Measurements from ENCODE around the gene KCNQ2.
"Not testable (repeated sequence)": the region's sequence is repeated elsewhere in the genome, so short reads cannot be mapped to it uniquely, and the experiment has no call there.

Gene KCNQ2

DNA sequence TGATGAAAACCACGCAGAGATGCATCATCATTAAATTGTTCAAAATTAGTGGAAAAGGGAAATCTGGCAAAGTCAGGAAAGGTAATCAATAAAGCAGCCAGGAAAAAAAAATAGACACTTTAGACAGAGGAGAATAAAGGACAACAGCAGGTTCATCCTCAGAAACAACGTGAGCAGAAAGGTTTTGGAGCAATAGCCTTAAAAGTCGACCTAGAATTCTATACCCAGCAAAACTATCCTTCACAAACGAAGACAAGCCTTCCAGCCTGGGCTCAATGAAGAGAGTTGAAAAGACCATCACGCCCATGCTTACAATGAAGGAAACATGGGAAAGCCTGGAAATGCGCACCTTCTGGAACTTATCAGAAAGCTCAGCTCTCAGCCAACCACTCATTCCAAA, 86.6 kb downstream of the KCNQ2 start:
- no peak for DNase-seq (ENCODE audit: low read depth)

DNA sequence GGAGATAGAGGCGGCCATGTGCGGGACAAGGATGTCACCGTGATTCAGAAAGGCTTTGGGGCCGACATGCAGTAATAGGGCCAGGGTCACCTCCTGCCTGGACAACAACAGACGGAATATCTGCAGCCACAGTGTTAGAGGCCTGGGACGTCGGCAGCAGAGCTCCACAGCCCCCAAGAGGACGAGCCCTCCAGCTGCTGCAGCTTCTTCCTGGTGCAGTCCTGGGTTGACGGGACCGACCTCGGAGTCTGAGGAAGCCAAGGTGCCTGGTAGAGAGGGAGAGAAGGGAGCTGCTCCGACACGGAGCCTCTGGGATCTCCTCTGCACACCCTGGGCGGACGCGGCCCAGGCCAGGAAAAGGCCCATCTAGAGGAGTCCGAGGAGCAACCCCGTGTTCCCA, 88.1 kb downstream of the KCNQ2 start:
- no peak for DNase-seq (ENCODE audit: low read depth)

DNA sequence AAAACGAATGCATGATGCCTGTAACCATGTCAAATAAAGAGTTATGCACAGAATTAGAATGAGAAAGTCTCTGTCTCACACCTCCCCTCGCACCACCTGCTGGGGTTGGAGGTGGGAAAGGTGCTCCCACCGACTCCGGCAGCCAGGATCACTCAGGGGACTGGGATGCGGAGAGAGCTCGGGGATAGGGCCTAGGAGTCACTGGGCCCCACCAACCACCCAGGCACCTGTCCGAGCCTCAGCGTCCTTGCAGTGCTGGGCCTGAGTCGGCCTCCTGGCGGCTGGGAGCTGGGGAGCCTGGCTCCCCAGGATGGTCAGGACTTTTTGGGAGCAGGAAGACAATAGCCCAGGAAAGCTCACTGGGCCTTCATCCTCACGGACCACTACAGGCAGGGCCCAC, 88.9 kb downstream of the KCNQ2 start:
- DNase-seq (ENCODE audit: low read depth), result no peak

DNA sequence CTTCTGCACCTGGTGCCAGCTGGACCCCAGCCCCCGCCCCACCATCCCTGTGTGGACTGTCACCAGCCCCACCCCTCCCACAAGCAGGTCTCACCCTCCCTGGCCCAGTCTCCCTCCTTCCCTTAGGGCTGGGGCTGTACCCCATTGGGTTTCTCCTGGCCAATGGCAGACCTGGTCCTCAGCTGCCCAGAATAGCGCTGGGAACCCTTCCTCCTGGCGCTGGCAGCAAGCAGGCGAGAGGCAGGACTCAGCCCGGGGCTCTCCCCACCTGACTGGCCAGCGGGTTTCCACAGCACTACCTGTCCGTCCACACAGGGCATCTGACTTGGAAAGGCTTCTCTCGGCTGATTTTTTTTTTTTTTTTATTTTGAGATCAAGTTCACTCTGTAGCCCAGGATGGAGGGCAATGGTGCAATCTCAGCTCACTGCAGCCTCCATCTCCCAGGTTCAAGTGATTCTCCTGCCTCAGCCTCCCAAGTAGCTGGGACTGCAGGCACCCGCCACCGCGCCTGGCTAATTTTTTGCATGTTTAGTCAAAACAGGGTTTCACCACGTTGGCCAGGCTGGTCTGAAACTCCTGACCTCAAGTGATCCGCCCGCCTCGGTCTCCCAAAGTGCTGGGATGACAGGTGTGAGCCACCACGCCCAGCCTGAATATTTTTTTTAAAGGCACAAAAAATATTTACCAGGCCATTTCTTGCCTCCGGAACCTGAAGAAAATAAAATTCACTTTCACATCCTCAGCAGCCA, 89.7 kb downstream of the KCNQ2 start:
- DNase-seq (ENCODE audit: low read depth), result no peak

DNA sequence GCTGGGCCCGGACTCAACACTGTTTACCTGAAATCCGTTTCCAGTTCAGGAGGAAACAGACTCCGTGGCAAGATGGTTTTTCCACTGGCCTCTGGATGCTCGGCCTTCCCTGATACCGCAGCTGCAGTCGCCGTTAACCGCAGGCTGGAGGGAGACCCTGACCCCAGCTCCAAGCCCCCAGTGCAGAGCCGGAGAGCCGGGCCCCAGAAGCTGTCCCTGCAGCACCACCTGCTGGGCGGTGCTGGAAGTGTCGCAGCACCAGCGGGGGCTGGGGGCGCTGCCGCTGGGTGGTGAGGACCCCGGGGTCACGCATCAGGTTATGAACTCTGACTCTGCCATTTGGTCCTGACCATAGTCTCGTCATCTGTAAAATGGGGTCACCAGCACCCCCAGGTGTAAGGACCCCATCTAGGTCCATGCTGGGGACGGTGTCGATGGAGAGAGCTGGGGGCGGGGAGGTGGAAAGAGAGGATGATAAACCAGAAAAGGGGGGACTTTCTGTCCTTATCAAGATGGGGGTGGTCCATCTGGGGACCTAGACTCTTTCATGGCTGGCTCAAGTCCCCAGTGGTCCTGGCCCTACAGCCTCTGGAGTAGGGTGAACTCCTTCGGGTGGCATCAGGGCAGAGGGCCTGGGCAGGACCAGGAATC, 90.5 kb downstream of the KCNQ2 start:
- peak; percentile 9 for DNase-seq (ENCODE audit: low read depth)

DNA sequence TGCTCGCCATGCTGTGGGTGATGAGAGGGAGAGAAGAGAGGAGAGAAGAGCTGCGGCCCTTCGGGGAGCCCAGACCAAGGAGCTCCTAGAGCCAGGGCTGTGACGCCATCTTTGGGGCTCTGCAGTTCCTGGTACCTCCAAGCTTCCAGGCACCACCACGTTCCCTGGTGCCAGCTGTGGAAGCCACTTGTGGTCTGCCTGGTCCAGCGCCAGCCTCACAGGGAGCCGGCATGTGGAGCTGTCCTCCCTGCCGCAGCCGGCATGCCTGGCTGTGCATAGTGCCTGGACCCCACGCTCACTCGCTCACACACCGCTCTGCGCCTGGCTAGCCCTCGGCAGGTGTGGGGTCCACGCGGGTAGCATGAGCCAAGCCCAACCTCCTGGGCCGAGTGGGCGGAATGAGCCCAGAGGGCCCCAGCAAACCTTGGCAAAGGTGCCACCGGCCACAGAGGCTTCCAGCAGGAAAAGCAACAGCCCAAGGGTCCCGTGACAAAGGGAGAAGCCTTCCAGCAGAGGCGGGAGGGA, 92.0 kb downstream of the KCNQ2 start:
- no peak for DNase-seq (ENCODE audit: low read depth)

DNA sequence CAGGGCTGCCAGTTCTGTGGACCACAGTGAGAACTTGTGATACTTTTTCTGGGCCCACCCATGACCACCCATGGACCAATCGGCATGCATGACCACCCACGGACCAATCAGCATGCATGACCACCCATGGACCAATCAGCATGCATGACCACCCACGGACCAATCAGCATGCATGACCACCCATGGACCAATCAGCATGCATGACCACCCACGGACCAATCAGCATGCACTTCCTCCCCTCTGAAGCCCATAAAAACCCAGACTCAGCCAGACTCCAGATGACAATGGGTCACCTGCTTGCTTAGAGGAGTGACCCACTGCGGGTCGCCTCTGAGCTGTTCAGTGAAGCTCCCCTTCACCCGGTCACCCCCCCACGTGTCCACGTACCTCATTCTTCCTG, 92.6 kb downstream of the KCNQ2 start:
- not testable (repeated sequence) for DNase-seq (ENCODE audit: low read depth)

DNA sequence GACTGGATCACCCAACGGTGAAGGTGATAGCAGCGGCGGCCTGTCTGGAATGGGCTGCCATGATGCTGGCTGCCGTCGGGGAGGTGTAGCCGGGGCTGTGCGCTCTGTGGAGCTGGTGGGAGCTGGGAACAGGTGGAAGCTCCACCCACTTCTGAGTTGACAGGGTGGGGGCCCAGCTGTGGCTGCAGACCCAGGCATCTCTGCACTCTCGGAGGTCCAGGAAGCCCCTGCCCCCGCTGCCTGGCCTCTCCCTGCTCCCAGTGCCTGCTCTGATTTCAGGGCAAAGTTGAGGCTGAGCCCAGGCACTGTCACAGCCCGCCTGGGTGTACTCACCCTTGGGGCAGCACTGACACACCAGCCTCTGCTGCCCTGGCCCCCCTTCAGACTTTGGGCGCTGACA, 93.2 kb downstream of the KCNQ2 start:
- no peak for DNase-seq (ENCODE audit: low read depth)

DNA sequence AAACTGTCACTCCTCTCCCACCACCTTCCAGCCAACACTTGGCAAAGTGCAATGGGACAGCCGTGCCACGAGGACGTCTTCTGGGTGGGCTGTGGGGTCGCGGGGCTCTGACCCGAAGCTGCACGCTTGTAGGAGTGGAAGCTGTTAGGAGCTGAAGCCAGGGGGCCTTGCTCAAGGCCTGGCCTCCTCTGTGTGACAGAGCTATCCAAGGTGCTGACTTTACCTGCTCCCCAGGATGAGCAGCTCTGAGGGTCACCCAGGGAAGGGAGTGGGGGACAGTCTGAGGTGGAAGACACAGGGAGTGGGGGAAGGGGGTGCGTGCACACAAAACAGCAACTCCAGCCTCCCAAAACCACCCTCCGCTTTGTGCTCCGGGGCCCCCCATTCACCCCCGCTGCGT, 93.8 kb downstream of the KCNQ2 start:
- no peak for DNase-seq (ENCODE audit: low read depth)

DNA sequence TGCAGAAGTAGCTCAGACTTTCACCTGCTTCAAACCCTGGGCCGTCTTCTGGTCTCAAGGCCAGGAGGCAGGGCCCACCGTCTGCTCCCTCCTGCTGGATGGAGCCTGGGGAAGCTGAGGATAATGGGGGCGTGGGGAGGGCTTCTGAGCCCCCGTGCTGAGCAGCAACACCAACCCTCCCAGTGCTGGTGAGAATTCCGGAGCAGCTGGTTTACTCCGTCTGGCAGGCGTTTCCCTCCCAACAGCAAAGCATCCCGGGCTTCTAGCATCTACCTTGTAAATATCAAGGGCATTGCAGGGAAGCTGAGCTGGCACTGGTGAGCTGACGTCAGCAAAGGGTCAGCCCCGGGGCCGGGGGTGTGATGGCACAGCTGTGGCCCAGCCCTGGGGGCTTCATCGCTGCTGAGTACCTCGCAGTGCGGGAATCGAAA, 94.5 kb downstream of the KCNQ2 start:
- DNase-seq (ENCODE audit: low read depth), result no peak

DNA sequence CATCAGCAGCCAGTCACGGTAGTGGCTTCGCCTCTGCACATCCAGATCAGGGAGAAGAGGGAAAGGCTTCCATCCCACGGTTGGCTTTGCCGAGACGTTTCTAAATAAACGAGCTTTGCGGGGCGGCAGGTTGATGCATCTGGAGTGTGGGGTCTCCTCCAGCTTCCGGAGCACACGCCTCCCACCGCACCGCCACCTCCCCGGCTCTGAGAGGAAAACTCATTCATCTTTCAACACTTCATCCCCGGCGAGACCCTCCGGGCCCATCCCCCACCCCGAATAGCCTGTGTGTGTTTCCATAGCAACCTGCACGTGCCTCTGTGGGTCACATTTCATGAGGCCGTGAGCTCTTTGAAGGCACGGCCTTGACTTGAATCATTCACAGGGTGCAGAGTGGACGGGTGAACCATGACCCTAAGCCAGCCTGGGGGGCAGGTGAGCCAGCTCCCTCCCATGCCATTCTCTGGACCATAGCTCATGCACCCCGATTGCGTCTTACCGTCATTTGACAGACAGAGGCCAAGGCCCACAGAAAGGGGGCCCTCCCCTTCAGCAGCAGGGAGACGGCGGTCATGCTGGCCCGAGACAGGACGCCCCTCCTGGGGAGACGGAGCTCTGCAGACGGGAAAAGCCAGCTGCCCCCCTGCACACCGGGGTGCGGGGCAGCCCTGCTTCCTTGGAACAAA, 95.1 kb downstream of the KCNQ2 start:
- no peak for DNase-seq (ENCODE audit: low read depth)

DNA sequence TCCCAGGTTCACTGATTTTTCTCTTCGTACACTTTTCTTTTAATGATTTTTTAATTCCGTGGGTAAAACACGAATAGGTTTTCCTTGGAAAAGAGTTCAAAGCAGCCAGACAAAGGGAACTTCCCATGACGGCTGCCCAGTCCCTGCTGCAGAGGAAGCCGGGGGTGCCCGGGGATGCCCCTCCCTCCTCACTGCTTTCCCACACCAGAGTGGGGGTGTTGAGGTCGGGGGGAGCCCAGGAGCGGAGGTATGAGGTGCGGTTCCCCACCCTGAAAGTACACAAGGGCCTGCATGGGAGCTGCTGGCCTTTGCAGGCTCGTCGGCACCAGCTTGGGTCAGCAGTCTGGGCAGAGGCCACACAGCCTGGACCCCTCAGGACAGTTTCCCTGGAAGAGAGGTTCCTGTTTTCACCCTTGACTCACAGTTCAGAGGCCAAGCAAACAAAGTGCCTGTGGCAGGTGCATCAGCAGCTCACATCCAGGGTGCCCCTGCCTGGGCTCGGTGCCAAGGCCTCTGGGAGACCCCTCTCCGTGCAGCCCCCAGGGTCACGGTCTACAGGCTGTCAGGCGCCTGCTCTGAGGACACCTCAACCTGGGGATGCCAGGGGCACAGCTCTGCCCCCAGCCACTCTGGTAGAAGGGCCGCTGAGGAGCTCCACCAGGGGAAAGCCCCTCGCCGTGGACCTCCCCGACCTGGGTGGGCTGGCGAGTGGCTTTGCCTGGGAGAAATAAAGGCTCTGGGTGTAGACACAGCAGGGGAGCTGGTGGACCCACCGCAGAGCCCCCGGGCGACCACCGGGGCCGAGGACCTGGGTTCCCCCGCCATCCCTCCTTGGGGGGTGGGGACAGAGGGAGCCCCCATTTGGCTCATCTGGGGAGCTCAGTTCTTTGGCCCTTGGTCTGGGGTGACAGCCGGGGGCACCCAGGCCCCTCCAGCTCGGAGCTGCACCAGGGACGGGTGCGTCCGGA, 95.9 kb downstream of the KCNQ2 start:
- no peak for DNase-seq (ENCODE audit: low read depth)

DNA sequence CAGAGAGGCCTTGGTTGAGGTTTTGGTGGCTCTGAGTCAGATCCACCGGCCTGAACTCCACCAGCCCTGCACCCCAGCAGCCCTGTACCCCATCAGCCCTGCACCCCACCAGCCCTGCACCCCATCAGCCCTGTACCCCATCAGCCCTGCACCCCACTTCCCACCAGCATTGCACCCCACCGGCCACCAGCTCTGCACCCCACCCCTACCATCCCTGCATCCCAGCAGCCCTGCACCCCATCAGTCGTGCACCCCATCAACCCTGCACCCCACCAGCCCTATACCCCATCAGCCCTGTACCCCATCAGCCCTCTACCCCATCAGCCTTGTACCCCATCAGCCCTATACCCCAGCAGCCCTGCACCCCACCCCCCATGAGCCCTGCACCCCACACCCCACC, 97.0 kb downstream of the KCNQ2 start:
- DNase-seq (ENCODE audit: low read depth), result no peak

DNA sequence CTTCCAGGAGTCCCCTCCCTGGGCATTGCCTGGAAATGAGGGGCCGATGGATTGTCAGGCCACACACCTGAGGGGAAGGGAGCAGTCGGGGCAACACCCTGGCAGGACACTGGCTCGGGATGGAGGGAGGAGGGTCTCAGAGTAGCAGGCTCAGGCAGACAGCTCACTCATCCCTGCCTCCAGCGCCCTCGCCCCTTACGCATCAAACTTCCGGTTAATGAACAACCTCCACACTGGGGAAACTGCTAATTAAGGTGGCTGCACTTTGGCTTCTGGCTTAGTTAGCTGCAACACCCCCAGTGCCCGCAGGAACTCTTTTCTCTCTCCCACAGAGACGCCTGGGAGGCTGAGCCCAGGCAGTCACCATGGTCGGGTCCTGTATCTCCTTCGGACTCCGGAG, 98.0 kb downstream of the KCNQ2 start:
- DNase-seq (ENCODE audit: low read depth), result no peak

DNA sequence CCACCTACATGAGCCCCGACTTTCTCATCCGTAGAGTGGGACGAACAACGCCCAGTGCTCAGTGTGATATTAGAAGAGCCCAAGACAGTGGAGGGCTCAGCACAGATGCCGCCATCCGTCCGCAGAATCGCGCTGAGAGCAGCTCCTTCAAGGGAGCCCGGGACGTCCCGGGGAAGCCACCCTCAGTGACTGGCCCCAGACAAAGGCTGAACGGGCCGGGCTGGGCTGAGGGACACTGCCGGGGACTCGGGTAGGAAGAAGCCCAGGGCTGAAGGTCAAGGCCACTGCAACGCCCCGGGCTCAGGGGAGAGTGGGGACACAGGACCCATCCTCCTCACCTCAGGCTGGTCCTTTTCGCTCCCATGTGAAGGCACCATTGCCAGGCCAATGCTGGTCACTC, 98.5 kb downstream of the KCNQ2 start:
- DNase-seq (ENCODE audit: low read depth), result no peak

DNA sequence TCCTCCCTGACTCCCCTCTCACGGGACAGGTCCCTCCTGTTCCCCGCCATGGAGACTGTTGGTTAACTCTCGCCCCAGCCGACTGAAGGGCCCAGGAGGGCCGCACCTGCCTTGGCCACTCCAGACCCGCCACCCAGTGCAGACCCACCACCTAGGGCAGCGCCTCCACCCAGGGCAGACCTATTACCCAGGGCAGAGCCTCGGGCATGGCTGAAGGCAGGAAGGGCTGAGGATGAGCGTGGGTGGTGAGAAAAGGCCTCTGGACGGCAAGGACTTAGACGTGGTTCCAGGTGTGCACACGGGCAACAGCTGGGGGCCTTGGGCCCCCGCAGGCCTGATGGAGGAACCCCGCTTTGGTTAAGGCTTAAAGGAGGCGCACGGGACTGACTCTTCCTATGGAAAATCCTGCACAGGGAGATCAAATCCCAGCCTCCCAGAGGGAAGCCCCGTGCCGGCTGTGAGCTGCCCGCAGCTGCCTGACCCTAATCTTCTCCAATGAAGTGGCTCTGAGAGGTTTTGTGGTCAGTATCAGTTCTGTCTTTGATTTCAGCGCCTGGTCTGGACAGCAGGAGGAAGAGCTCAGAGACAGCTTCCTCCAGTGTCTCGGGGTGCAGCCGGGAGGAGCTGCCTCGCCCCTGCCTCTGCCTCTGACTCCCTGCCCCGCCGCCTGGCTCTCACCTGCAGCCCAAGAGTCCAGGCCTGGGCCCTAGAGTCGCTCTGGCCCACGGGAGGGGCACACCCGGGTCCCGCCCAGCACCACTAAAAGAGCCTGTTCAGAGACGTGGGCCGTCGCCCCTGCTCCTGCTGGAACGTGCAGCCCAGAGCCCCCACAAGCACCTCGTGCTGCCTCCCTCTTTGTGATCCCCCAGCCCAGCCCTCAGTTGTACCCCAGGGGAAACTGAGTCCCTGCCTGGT, 99.2 kb downstream of the KCNQ2 start:
- DNase-seq (ENCODE audit: low read depth), result no peak

DNA sequence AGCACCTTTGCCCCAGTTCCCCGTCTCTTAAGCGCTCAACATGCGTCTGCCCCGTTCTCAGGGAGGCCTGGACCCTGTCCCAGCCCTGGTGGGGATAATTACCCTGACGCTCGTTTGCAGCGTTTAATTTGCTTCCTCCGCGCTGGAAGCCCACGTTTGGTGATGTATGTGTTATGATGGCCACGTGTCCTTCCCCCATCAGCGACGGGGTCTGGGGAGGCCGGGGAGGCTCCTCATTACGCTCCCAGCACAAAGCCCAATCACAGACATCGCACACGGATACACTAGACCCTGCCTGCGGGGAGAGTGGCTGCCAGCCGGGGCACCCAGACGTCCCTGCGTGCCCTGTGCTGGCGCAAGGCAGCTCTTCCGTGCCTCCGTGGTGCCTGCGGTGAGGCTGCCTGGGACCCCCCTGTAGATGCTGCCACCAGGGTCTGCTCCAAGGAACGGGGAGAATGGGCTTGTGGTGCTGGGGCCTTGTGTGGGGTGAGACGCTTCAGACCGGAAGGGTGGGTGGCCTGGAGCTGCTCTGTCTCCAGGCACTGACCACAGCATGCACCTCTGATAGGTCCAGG, 101.1 kb downstream of the KCNQ2 start:
- DNase-seq (ENCODE audit: low read depth), result no peak

DNA sequence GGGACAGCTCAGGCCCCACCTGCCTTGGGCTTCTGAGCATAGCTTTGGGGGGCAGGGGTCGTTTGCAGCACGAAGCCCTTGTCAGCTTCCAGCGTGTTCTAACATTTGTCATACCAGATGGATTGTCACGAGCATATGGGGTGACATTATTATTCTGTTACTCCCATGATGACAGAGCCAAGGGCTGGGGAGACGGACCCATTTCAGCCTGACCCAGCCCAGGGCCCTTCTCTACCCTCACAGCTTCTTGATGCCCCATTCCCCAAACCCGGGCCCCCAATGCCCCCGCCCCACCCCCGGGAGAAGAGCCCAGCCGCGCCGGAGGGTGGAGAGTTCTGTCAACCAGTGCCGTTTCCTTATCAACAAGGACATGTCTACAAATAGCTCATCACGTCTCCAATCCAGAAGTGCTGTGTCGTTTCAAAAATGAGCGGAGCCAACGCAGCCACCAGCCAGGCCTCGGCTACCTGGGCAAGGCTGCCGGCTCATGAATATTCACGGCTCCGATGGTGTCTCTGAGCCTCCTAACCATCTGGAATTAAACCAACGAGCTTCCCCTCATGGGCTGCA, 101.8 kb downstream of the KCNQ2 start:
- DNase-seq (ENCODE audit: low read depth), result no peak

DNA sequence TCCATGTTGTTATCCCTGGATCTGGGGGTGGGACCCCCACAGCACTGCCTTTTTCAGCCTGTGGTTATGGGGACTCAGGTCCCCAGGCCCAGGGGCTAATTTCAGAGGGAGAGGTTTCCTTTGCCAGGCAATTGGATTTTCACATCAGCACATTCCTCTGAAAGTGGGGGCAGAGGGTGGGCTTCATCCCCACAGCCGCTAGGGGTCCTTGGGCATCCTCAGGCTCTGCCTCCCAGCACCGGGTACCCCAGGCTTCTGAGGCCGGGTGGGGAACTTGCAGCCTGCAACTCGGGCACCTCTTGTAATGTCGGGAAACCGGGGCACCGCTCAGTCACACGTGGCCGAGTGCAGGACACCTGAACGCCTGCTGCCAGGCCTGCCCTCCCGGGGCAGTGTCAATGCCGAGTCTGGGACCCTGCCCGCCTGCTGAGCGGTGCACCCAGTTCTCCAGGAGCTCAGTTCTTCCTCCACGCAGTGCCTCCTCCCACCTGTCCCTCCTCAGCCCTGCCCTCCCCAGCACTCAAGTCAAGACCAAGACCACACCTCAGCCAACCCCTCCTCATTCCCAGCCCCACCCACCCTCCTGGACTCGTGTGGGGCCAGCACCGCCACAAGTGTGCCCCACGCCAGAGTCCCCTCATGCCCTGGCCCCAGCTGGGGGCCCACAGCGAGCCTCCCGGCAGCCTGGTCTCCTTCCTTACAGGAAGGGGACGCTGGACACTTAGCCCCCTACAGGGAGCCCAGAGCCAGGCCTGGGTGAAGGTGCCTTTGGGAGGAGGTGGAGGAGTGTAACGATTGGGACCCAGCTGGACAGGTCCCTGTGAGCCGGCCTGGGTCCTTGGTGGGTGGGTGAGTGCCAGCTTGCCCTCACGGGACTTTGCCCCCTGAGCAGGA, 102.5 kb downstream of the KCNQ2 start:
- DNase-seq (ENCODE audit: low read depth), result no peak
